A549 (cell line): ENCODE measurements around the gene SLC38A2. TPM values are rescaled to one million over a fixed set of nuclear protein-coding genes. Genes with fewer than 3 reads are reported as not detected.

ENCODE experiments used
- BHLHE40 ChIP-seq: IDR thresholded peaks from 2 replicates; pipeline ENCODE4 v1.6.1; 2012; ENCODE audit warnings: low read depth, low read length, inconsistent platforms
- CBX8 ChIP-seq: fragments of 200-600 bp; sonication (generic); IDR thresholded peaks from 2 replicates; pipeline ENCODE4 v1.6.1; 2016
- CHD2 ChIP-seq: fragments of 150-350 bp; IDR thresholded peaks from 2 replicates; pipeline ENCODE4 v1.6.1; 2014; ENCODE audit warnings: low read length; ENCODE audit not compliant: partially characterized antibody
- CHD4 ChIP-seq: fragments of 200-600 bp; sonication (generic); IDR thresholded peaks from 2 replicates; pipeline ENCODE4 v1.6.1; 2016; ENCODE audit warnings: antibody characterized with exemption, mild to moderate bottlenecking, borderline replicate concordance
- EHF ChIP-seq: fragments of 250-450 bp; sonication (Bioruptor Pico); IDR thresholded peaks from 2 replicates; pipeline ENCODE4 v1.5.0; 2020; ENCODE audit warnings: mild to moderate bottlenecking
- EHMT2 ChIP-seq: fragments of 200-600 bp; sonication (generic); IDR thresholded peaks from 2 replicates; pipeline ENCODE4 v1.6.1; 2016; ENCODE audit warnings: antibody characterized with exemption, low read depth, mild to moderate bottlenecking, moderate library complexity
- EP300 ChIP-seq, 2 experiments: fragments of >200 bp; sonication (Bioruptor Twin); formaldehyde crosslinking; IDR thresholded peaks; 2 replicates in 1 of 2; 3 replicates in 1 of 2; pipeline ENCODE4 v1.6.1; 2016 to 2017
- ESRRA ChIP-seq: fragments of 150-350 bp; IDR thresholded peaks from 2 replicates; pipeline ENCODE4 v1.6.1; 2014; ENCODE audit warnings: mild to moderate bottlenecking, low read length, borderline replicate concordance
- FOSL2 ChIP-seq, 2 experiments: fragments of 450-650 bp in 1 of 2; fragments of >200 bp in 1 of 2; sonication (Bioruptor Twin) in 1 of 2; formaldehyde crosslinking; IDR thresholded peaks; 2 replicates each; pipeline versions ENCODE4 v1.5.0 to v1.6.1; 2016 to 2020; ENCODE audit warnings: mild to moderate bottlenecking in 1 of 2, moderate library complexity in 1 of 2
- FOXS1 ChIP-seq: fragments of 250-450 bp; sonication (Bioruptor Pico); IDR thresholded peaks from 2 replicates; pipeline ENCODE4 v1.5.0; 2020; ENCODE audit warnings: mild to moderate bottlenecking, moderate library complexity
- GATA3 ChIP-seq: IDR thresholded peaks from 2 replicates; pipeline ENCODE4 v1.6.1; 2012; ENCODE audit warnings: borderline replicate concordance
- HDAC2 ChIP-seq: fragments of 200-600 bp; sonication (generic); IDR thresholded peaks from 2 replicates; pipeline ENCODE4 v1.6.1; 2016
- HEYL ChIP-seq: fragments of 250-450 bp; sonication (Bioruptor Pico); IDR thresholded peaks from 2 replicates; pipeline ENCODE4 v1.8.0; 2021; ENCODE audit warnings: mild to moderate bottlenecking, moderate library complexity
- HOXA7 ChIP-seq: fragments of 250-450 bp; sonication (Bioruptor Pico); IDR thresholded peaks from 2 replicates; pipeline ENCODE4 v1.5.0; 2020; ENCODE audit warnings: mild to moderate bottlenecking, moderate library complexity
- HOXB13 ChIP-seq: fragments of 250-450 bp; sonication (Bioruptor Pico); IDR thresholded peaks from 2 replicates; pipeline ENCODE4 v1.5.0; 2020; ENCODE audit warnings: low read depth, mild to moderate bottlenecking, moderate library complexity
- HOXB5 ChIP-seq: fragments of 250-450 bp; sonication (Bioruptor Pico); IDR thresholded peaks from 2 replicates; pipeline ENCODE4 v1.5.0; 2020; ENCODE audit warnings: mild to moderate bottlenecking, moderate library complexity
- KDM5A ChIP-seq: fragments of 200-600 bp; sonication (generic); IDR thresholded peaks from 2 replicates; pipeline ENCODE4 v1.6.1; 2016; ENCODE audit warnings: antibody characterized with exemption, mild to moderate bottlenecking
- MAFK ChIP-seq: fragments of 450-650 bp; IDR thresholded peaks from 2 replicates; pipeline ENCODE4 v1.6.1; 2014; ENCODE audit not compliant: partially characterized antibody
- NFE2L2 ChIP-seq: fragments of 150-350 bp; conservative IDR thresholded peaks from 2 replicates; pipeline ENCODE4 v1.6.1; 2014; ENCODE audit warnings: low read length
- NR3C1 ChIP-seq: fragments of >200 bp; sonication (Bioruptor Twin); formaldehyde crosslinking; IDR thresholded peaks from 3 replicates; pipeline ENCODE4 v1.6.1; 2017
- PHF8 ChIP-seq: fragments of 200-600 bp; sonication (generic); IDR thresholded peaks from 2 replicates; pipeline ENCODE4 v1.6.1; 2016; ENCODE audit warnings: low read depth, mild to moderate bottlenecking, antibody characterized with exemption, moderate library complexity, borderline replicate concordance
- POLR2AphosphoS2 ChIP-seq: conservative IDR thresholded peaks from 2 replicates; pipeline ENCODE4 v1.6.1; 2012; ENCODE audit warnings: low read length, improper control_type of control experiment, inconsistent platforms
- RAD21 ChIP-seq, 2 experiments: fragments of >200 bp in 1 of 2; sonication (Bioruptor Twin) in 1 of 2; formaldehyde crosslinking in 1 of 2; IDR thresholded peaks in 1 of 2; conservative IDR thresholded peaks in 1 of 2; 2 replicates in 1 of 2; 3 replicates in 1 of 2; pipeline ENCODE4 v1.6.1; 2012 to 2018; ENCODE audit warnings: inconsistent platforms in 1 of 2
- RARB ChIP-seq: fragments of 250-450 bp; sonication (Bioruptor Pico); IDR thresholded peaks from 2 replicates; pipeline ENCODE4 v1.8.0; 2021; ENCODE audit warnings: mild to moderate bottlenecking, moderate library complexity
- RCOR1 ChIP-seq: fragments of 150-350 bp; IDR thresholded peaks from 2 replicates; pipeline ENCODE4 v1.6.1; 2014; ENCODE audit warnings: antibody characterized with exemption, low read length, low read depth
- RFX5 ChIP-seq: fragments of 450-650 bp; IDR thresholded peaks from 2 replicates; pipeline ENCODE4 v1.7.1; 2014; ENCODE audit warnings: antibody characterized with exemption, mild to moderate bottlenecking, moderate library complexity
- SREBF2 ChIP-seq: fragments of 450-650 bp; IDR thresholded peaks from 2 replicates; pipeline ENCODE4 v1.6.1; 2014; ENCODE audit warnings: mild to moderate bottlenecking, moderate library complexity
- TP53 ChIP-seq: fragments of 250-450 bp; sonication (Bioruptor Pico); IDR thresholded peaks from 2 replicates; pipeline ENCODE4 v1.5.0; 2021; ENCODE audit warnings: mild to moderate bottlenecking, moderate library complexity
- ZC3H11A ChIP-seq: fragments of 450-650 bp; IDR thresholded peaks from 2 replicates; pipeline ENCODE4 v1.6.1; 2014; ENCODE audit warnings: antibody characterized with exemption, mild to moderate bottlenecking
- ZNF302 ChIP-seq: fragments of 250-450 bp; sonication (Bioruptor Pico); IDR thresholded peaks from 2 replicates; pipeline ENCODE4 v1.9.0; 2021; ENCODE audit warnings: inconsistent platforms, mild to moderate bottlenecking, moderate library complexity
- ZSCAN20 ChIP-seq: fragments of 250-450 bp; sonication (Bioruptor Pico); IDR thresholded peaks from 2 replicates; pipeline ENCODE4 v1.8.0; 2022; ENCODE audit warnings: mild to moderate bottlenecking, moderate library complexity
- polyA plus RNA-seq, 4 experiments: library from polyadenylated mRNA; depleted of rRNA in 3 of 4; stranded (reverse); fragments of >200 nt; fragmentation: RNase III in 1 of 4; extraction: RNeasy Plus Mini Kit Qiagen cat#74134 plus additional on column Dnase treatment in 1 of 4; gene quantifications; 2 replicates in 3 of 4; 3 replicates in 1 of 4; pipeline ENCODE4 v1.2.3, GENCODE V29; 2011 to 2017
- TF ChIP-seq, protein P1 (sequence below): IDR thresholded peaks from 2 replicates; pipeline ENCODE4 v1.6.1; 2012
- TF ChIP-seq, protein P2 (sequence below): fragments of >200 bp; sonication (Bioruptor Twin); formaldehyde crosslinking; IDR thresholded peaks from 3 replicates; pipeline ENCODE4 v1.5.1; 2016
- TF ChIP-seq, protein P3 (sequence below): IDR thresholded peaks from 2 replicates; pipeline ENCODE4 v1.6.1; 2012
- TF ChIP-seq, protein P4 (sequence below): IDR thresholded peaks from 2 replicates; pipeline ENCODE4 v1.6.1; 2012; ENCODE audit warnings: low read depth, borderline replicate concordance
- TF ChIP-seq, protein P5 (sequence below): fragments of >200 bp; sonication (Bioruptor Twin); formaldehyde crosslinking; IDR thresholded peaks from 2 replicates; pipeline ENCODE4 v1.6.1; 2016
- TF ChIP-seq, protein P6 (sequence below): fragments of 150-350 bp; IDR thresholded peaks from 2 replicates; pipeline ENCODE4 v1.6.1; 2014; ENCODE audit warnings: low read depth, mild to moderate bottlenecking, low read length
- TF ChIP-seq, protein P7 (sequence below): fragments of >200 bp; sonication (Bioruptor Twin); formaldehyde crosslinking; IDR thresholded peaks from 3 replicates; pipeline ENCODE4 v1.6.1; 2016

SLC38A2 gene
- polyA plus RNA-seq, 2 of the 4 experiments (the other 2 are of a cell fraction): 187 to 519 TPM

DNA sequence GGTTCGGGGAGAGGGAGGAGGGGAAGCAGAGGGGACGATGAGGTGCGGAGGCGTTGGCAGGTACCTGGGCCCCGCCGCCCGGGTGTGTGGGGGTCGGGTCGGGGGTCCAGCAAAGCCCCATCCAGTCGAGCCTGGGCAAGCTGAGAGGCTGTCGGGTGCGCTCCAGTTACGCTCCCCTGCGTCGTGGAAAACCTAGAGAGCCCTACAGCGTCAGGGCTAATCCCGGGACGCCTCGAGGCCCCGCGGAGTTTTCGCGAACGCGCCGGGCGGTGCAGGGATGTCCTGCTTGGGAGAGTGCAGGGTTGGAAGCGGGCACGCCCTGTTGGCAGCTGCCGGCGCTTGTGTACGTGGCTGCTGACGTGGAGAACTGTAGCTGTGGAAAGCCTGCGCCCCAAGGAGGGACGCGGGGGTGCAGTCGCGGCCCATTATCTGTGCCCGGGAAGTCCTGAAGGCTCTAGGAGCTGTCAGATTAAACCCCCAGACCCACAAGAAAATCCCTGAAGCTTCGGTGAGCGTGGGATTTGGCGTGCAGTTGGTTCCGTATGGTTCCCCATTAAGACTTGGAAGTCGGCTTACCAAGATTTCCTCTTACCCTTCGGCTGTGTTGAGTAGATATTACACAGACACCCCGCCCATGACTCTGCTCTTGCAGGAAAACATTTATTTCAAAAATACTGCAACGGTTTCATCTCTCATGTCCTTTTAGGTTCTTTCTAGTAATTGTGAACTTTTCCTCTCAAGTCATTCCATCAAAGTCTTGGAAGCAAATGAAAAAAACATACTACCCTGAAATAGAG lies 11.3 kb upstream of the SLC38A2 start (continued):
- TF ChIP-seq, protein P1, sequence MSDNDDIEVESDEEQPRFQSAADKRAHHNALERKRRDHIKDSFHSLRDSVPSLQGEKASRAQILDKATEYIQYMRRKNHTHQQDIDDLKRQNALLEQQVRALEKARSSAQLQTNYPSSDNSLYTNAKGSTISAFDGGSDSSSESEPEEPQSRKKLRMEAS: no peak
- 0 out of 2 replicates have a peak, but pooled peaks have one; percentile 11 for TF ChIP-seq GATA3
- TF ChIP-seq ZNF302 (CRISPR knock-in tag): no peak
- no peak for TF ChIP-seq HEYL (CRISPR knock-in tag)
- TF ChIP-seq EP300 (IDR thresholded peaks at IDR 0.05): peak; percentile 26 to 33; a peak in 2 of 5 replicates
- TF ChIP-seq, protein P2, sequence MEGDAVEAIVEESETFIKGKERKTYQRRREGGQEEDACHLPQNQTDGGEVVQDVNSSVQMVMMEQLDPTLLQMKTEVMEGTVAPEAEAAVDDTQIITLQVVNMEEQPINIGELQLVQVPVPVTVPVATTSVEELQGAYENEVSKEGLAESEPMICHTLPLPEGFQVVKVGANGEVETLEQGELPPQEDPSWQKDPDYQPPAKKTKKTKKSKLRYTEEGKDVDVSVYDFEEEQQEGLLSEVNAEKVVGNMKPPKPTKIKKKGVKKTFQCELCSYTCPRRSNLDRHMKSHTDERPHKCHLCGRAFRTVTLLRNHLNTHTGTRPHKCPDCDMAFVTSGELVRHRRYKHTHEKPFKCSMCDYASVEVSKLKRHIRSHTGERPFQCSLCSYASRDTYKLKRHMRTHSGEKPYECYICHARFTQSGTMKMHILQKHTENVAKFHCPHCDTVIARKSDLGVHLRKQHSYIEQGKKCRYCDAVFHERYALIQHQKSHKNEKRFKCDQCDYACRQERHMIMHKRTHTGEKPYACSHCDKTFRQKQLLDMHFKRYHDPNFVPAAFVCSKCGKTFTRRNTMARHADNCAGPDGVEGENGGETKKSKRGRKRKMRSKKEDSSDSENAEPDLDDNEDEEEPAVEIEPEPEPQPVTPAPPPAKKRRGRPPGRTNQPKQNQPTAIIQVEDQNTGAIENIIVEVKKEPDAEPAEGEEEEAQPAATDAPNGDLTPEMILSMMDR: no peak
- TF ChIP-seq EHF: no peak
- TF ChIP-seq POLR2AphosphoS2: no peak
- peak; percentile 19 to 36; a peak in 3 of 5 replicates for TF ChIP-seq RAD21 (conservative IDR thresholded peaks at IDR 0.05 in 1 of 2, IDR thresholded peaks at IDR 0.05 in 1 of 2)
- TF ChIP-seq BHLHE40: no peak
- TF ChIP-seq NFE2L2: no peak
- TF ChIP-seq, protein P3, sequence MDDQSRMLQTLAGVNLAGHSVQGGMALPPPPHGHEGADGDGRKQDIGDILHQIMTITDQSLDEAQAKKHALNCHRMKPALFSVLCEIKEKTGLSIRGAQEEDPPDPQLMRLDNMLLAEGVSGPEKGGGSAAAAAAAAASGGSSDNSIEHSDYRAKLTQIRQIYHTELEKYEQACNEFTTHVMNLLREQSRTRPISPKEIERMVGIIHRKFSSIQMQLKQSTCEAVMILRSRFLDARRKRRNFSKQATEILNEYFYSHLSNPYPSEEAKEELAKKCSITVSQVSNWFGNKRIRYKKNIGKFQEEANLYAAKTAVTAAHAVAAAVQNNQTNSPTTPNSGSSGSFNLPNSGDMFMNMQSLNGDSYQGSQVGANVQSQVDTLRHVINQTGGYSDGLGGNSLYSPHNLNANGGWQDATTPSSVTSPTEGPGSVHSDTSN: peak; percentile 45; the same call in 1 of the 2 replicates
- no peak for TF ChIP-seq CHD4
- TF ChIP-seq, protein P4, sequence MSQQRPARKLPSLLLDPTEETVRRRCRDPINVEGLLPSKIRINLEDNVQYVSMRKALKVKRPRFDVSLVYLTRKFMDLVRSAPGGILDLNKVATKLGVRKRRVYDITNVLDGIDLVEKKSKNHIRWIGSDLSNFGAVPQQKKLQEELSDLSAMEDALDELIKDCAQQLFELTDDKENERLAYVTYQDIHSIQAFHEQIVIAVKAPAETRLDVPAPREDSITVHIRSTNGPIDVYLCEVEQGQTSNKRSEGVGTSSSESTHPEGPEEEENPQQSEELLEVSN: peak; percentile 51; the same call in 1 of the 2 replicates
- TF ChIP-seq NR3C1: no peak
- TF ChIP-seq CBX8: no peak
- TF ChIP-seq, protein P5, sequence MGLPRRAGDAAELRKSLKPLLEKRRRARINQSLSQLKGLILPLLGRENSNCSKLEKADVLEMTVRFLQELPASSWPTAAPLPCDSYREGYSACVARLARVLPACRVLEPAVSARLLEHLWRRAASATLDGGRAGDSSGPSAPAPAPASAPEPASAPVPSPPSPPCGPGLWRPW: no peak
- TF ChIP-seq PHF8: no peak; the same call in 1 of the 2 replicates
- TF ChIP-seq RCOR1: no peak
- TF ChIP-seq FOSL2 (IDR thresholded peaks at IDR 0.05): no peak
- peak; percentile 8; the same call in 1 of the 2 replicates for TF ChIP-seq FOSL2 (CRISPR knock-in tag; IDR thresholded peaks at IDR 0.05)
- no peak for TF ChIP-seq EHMT2
- TF ChIP-seq HOXB13 (CRISPR knock-in tag): no peak
- no peak for TF ChIP-seq FOXS1
- no peak for TF ChIP-seq HOXA7 (CRISPR knock-in tag)
- TF ChIP-seq MAFK: peak; percentile 28
- TF ChIP-seq TP53 (CRISPR knock-in tag): no peak
- TF ChIP-seq SREBF2: no peak
- no peak for TF ChIP-seq ESRRA
- TF ChIP-seq RARB (CRISPR knock-in tag): no peak
- TF ChIP-seq, protein P6, sequence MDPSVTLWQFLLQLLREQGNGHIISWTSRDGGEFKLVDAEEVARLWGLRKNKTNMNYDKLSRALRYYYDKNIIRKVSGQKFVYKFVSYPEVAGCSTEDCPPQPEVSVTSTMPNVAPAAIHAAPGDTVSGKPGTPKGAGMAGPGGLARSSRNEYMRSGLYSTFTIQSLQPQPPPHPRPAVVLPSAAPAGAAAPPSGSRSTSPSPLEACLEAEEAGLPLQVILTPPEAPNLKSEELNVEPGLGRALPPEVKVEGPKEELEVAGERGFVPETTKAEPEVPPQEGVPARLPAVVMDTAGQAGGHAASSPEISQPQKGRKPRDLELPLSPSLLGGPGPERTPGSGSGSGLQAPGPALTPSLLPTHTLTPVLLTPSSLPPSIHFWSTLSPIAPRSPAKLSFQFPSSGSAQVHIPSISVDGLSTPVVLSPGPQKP: no peak
- TF ChIP-seq RFX5: no peak; the same call in 1 of the 2 replicates
- peak; percentile 60 for TF ChIP-seq CHD2
- TF ChIP-seq ZC3H11A: no peak
- TF ChIP-seq ZSCAN20: no peak
- TF ChIP-seq HOXB5 (CRISPR knock-in tag): peak; percentile 84; the same call in 1 of the 2 replicates
- TF ChIP-seq KDM5A: no peak
- TF ChIP-seq, protein P7, sequence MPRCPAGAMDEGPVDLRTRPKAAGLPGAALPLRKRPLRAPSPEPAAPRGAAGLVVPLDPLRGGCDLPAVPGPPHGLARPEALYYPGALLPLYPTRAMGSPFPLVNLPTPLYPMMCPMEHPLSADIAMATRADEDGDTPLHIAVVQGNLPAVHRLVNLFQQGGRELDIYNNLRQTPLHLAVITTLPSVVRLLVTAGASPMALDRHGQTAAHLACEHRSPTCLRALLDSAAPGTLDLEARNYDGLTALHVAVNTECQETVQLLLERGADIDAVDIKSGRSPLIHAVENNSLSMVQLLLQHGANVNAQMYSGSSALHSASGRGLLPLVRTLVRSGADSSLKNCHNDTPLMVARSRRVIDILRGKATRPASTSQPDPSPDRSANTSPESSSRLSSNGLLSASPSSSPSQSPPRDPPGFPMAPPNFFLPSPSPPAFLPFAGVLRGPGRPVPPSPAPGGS: peak; percentile 74; the same call in 1 of the 3 replicates
- no peak for TF ChIP-seq HDAC2
